Anterior cingulate cortex (tissue), 58 donors: Measurements from ENCODE around the gene BRINP3.

Experiments
- DNase-seq, 58 donors: peaks; one replicate each; lab custom pipeline; 2025; lab: John Stamatoyannopoulos, UW

BRINP3 gene

DNA sequence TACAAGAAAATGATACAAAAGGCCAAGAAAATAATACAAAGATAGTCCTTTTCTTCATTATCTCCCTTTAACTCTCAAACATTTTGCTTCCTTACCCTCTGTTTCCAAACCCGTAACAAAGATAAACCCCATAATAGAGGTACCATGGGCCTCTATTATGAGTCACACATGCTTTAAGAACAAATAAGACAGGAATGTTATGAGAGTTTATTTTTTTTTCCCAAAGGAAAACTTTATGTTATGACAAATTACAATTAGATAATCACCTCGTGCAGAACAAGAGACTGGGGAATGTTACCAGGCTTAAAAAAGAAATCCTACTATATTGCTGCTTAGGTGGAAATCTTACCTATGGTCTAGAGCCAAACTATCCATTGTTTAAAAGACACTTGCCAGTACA is 272.0 kb downstream of the BRINP3 start:
- DNase-seq: no peak

DNA sequence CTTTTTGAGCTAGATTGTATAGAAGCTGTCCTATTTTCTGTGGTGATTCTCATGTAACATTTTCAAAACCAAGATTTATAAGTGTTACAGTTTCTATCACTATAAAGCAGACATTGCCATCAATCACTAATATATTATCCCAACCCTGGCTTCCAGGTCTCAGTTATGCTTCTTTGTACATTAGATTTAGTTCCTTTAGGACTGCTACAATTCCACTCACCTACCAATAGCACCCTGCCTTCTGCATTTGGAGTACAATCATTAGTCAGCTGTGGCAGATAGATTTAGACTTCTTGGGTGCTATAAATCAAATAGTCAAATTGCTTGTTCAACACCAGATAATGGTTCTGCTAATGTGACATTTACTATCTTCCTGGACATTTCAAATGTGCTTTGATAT is 281.6 kb downstream of the BRINP3 start:
- no peak for DNase-seq

DNA sequence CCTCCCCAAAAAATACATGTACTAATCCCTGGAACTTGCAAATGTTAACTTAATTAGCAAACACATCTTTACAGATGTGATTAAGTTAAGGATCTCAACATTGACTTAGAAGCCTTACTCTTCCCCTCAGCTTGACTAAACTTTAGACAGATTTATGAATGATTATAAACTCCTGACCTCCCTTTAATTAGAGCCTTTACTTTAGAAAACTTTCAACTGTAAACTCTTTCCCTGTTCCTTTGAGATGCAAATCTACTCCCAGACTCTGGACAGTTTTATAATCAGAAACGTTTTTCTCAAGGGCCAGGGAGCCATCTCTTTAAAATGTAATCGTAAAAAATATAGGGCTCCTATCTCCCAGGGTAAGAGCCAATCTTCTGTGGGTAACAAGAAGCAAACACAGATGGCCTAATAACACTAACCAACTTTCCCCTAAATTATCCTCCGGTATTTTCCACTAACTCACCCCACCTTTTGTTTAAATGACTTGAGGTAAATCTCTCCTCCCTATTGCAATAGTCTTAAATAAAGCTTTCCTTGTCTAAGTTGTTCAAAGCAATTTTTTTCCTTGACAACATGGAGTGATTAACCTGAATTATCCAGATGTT is 284.1 kb downstream of the BRINP3 start:
- no peak for DNase-seq

DNA sequence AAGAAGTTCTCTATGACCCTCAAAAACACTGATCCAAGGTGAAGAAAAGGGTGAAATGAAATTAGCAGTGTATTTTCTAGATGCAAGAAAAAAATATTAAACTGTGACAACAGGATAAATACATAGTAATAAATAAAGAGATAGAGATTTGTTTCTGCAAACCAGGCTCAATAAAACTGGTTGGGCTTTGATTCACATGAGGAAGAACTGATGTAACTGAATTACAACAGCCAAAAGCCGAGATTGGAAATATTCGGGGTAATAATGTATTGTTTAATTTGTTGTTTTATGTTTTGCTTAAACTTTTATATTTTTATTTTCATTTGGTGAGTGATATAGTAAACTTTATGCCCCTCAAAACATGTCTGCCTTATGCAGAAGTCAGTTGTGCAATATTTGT is 285.0 kb downstream of the BRINP3 start:
- no peak for DNase-seq

DNA sequence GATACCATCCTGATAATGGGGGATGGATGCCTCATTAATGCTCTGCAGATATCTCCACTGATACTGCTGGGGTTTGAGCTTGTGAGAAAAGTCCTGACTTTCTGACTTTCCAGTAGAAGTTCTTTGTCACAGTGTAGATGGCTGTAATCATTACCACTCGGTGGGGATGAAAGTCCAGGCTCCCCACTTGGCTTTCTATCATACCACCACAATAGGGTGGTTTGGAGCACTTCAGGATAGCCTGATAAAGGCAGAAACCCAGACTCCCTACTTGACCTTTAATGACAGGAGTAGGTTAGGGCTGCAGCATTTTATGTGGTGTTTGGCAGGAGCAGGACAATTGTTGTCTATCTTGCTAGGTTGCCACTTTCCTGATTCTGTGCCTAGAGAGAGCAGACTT is 294.1 kb downstream of the BRINP3 start:
- DNase-seq: no peak

DNA sequence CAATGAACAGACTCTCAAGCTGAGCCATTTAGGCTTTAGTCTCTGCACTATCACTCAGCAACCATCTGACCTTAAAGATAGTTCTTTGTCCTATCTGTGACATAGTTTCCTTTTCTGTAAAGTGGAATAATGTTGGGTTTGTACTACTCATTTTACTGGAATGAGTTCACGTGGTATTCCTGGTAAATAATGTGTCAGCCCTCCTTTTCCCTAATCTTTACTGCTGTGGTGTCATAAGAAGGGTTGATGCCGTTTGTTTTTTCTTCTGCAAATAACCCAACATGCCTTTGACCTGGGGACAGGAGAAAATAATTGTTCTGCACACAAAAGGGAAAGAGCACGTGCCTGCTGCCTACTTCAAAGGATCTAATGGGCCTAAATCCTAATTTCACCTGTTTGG is 297.8 kb downstream of the BRINP3 start:
- DNase-seq: no peak

DNA sequence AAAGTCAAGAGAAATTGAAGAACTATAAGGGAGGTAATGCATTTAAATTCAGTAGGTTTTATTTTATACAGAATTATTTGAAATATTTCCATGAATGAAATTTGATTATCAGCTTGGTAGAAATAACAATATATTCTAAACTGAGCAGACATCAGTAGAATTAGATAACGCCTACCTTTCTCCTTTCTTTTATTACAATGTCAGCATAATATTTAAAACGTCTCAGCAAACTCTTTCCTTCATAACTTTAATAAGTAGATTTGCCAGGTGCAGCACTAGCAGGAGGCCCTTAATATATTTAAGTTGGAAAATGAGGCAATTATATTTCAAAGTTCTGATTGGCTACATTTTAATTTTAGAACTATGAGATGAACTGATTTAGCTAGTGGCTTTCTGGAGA is 298.8 kb downstream of the BRINP3 start:
- DNase-seq: no peak

DNA sequence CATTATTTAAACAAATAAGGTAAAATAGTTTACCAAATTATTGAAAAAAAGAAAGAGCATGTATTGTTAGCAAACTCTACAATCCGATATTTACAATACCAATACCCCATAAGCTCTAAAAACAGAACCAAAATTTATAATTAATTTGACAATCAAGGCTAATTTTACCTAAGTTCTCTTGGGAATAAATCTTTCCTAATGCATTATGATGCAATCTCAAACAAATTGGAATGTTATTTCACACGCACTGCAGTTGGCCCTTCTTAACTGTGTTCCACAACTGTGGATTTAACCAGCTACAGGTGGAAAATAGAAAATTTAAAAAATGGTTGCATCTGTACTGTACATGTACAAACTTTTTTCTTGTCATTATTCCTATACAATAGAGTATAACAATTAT is 300.1 kb downstream of the BRINP3 start:
- DNase-seq: no peak

DNA sequence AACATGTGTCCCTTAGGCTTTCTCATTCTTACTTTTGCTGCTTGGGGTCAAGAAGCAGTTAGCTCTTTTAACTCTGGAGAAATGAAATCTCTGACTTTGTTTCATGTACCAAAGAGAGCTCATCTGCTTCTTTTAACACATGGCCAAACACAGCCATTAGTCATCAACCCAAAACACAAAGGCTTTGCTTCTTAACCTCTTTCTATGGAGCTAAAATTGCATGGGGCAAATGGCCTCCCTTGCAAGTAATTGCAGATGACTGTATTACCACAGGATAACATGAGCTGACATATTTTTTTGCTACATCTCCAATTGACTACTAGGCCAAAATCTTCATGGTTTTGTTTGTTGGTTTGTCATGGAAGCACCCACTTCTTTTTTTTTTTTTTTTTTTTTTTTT is 300.9 kb downstream of the BRINP3 start:
- no peak for DNase-seq

DNA sequence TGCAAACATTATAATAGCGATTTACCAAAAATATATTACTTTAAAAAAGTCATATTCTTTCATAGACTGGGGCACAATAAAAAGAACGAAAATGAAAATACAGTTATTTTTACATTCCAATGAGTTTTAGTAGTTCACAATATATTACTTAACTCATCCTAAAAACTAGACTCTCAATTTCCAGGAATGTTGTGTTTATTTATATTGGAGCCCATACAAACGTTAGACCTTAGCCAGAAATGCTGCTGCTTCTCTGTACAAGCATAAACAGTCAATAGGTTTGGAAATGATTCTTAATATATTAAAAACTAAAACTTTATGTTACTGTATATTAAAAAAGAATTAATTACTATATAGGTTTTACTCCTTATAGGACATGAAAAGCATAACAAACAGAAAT is 302.3 kb downstream of the BRINP3 start:
- no peak for DNase-seq

DNA sequence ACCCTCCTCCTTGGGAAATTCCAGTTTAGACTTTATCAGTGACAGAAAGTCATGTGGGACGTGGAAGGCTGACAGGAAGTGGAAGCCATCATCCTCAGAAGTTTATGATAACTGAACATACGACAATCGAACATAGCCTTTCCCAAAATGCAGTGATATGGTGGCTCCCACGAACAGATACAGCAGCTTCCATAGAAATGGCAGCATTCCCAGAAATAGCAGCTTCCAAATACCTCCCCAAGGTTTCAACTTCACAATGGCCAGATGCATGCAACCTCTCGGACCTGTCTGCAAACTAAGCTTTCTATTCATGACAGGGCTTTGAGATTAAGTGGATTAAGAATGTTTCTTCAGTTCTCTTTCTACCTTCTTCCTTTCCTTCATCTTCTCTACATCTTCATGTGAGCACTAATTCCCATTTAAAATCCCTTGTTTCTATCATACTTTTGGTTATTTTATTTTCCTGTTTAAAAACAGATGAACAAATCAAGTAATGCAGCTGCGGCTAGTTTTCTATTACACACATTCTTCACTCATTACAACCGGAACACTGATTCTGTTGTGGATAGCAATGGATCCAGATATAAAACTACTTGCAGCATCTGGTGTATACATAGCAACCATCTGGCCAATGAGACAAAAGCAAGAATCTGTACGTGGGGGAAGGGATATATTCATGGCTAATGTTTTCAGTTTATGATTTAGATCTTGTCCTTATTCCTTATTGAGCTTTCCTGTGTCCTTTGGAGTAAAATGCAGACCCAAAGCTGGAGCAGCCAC is 304.8 kb downstream of the BRINP3 start:
- no peak for DNase-seq

DNA sequence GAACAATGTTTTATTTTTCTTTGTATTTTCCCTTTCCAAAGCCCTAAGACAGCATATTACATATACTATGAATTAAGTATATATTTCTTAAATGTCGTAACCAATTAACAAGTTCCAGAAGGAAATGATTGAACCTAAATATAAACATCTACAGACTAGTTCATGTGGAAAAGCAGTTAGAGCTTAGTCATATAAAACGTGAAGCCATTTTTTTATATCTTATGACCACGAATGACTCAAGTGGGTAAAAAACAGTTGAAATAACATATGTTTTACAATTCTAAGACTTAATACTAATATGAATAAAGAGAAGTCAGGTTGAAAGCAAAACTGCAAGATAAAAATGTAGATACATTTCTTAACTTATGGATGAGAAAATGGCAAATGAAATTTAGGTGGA is 307.3 kb downstream of the BRINP3 start:
- DNase-seq: no peak

DNA sequence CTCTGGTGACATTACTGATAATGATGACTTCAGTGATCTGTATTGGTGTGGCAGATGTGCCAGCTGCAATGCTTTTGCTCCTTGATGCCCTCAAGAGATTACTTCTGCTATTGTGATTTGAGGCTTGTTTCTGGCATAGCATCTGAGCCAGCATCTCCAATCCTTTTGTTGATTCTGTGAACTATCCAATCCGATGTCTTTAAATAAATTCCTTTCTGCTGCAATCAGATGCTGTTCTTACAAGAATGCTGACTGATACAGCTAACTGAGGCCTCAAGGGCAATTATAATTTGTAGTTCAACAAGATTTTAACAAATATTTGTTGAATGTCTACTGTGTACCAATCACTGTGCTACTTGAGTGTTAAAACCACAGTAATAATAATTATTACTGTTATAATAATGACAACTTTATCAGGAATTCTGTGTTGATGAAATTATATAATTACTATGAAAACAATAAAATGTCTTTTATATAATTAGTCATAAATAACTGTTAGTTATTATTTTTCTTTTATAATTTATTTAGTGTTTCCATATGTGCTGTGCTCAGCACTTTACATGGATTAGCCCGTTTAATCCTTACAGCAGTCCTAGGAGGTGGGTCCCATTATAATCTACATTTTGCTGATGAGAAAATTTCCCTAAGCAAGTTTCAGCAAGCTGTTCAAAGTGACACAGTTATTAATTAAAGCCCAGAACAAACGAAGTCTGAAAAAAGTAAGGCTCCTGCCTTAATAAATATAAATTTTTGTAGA is 308.2 kb downstream of the BRINP3 start:
- no peak for DNase-seq

DNA sequence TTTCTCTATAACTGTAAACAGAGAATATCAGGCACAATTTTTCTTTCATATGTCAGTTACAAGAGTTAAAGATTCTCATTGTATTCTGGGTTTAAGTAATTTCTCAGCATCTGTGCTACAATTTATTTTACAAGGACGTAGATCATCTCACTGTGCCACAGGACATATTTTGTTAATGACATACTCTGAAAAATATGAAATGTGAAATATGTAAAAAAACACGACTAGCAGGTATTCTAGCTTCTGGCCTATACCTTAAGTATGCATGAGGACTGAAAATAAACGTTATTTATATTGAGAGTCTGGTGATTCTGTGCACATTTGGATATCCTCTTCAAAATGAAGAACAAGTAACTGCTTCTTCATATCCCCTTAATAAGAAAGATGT is 308.8 kb downstream of the BRINP3 start:
- no peak for DNase-seq

DNA sequence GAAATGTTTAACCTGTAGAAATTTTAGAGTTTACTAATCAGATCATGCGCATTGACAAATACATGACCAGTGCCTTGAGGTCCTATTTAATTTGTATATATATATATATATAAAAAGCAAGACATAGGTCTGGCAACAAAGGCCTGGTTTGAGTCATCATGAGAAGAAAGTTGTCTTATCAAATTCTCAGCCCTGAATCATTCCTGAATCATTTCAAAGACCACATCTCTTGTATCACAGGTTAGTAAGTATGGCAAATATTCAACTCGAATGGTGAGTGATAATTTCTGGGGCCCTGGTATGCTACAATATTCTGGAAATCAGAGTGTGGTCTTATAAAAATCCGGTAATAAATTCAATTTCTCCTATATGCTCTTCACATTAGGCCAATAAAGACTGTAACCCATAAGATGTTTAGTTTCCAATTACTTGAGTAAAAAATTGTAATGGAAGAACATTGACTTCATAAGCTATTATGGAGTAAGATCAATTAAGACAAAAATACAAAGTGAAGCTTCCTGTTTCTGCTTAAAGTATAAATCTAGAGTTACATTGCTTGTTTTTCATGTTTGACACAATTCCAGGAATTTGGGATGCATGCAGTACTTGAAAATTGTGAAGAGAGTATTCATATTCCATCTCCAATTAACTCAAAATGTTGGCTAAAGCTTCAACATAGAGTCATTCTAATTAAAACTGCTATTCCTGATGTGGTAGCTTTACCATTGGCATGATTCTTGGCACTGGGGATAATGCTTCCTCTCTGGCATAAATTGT is 309.4 kb downstream of the BRINP3 start:
- no peak for DNase-seq

DNA sequence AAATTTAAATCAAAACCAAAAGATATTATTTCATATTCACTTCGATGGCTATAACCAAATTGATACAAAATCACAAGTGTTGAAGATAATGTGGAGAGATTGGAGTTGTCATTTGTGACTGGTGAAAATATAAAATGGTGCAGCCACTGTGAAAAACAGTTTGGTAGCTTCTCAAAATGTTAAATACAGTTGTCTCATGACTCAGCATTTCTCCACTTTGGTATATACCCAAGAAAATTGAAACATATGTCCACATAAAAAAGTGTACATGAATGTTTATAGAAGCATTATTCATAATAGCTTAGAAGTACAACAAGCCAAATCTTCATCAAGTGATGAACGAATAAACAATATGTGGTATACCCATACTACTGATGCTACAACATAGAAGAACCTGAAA is 318.5 kb downstream of the BRINP3 start:
- no peak for DNase-seq

DNA sequence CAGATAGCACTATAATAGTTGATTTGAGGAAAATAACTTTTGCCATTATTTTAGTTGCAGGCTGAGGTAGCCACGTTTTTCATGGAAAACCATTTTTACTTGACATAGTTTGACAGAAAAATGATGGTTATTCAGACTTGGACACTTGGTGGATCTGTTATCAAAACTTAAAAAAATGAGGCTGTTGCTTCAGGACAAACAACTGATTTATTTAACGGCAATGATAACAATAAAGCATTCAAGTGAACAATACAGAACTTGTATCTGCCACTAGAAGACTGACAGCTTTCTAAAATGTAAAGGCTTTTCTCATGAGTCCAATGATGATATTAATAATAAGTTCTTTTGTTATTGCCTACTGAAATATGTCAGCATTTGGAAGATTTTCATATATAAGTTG is 322.9 kb downstream of the BRINP3 start:
- no peak for DNase-seq

DNA sequence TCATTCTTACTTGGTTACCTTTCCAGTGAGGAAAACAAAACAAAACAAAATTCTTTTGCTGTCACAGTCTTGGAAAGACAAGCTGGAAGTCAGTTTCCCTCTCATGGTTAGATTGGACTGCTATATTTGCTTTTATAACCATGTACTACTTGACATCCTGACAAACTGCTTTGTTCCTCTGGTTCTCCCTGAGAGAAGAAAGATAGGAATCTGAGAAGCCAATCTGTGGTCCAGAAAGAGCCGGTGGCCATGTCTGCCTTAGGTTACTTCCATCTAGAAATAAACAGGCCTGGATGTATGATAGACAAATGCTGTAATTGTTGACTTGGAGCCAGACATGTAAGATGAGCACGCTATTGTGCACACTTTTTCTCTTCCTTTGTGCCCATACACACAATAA is 330.0 kb downstream of the BRINP3 start:
- DNase-seq: no peak

DNA sequence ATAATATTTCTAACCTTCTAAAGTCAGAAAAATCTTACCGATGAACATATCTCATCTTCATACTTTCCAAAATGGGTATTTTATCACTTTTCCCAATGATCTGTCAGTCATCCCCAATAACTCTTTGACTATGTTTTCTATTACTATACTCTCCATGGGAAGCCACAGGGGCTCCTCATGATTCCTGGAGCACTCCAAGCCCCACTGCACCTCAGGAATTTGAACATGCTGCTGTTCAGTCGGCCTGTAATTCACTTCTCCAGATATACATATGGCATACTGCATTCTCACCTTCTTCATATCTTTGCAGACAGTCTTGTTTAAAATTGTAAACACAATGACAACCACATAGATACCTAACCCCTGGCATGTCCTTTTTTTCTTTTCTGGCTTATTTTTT is 333.0 kb downstream of the BRINP3 start:
- no peak for DNase-seq

DNA sequence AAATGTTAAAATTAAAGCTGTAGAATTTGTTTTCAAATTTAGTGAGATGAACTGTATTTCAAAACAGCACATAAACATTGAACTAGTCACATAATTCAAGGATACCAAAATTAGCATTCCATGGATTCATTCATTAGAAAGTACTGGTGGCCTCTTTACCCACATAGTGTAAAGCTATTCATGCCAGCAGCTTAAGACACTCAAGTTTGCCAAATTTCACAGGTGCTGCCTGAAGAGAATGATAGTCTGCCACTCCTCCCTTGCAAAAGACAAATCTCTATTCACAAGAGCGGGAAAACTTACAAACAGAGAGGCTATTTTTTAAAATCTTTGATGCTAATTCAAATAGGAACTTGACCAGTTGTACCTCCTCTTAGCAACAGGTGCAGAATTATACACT is 337.0 kb downstream of the BRINP3 start:
- DNase-seq: no peak

DNA sequence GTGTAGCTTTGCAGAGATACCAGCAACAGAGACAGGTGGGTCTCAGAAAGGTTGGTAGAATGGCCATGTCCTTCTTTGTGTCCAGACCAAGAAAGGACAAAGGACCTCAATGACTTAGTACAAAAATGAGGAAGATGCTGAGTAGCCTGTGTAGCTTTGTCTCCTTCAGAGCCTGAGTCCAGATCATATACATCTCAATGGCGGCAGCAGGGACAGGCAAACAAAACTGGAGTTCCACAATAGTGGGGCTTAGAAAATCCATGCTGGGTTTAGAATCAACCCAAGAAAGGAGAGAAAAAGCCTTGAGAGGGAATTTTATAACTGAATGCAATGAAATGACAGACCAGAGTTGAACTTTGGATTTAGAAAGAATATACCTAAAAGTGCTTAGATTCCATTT is 339.0 kb downstream of the BRINP3 start:
- no peak for DNase-seq
